Cardiac muscle cell (in vitro differentiated cells and primary cell): ENCODE data around the gene ZNF253. TPM values are rescaled to one million over a fixed set of nuclear protein-coding genes. Genes with fewer than 3 reads are reported as not detected.
"Not testable (repeated sequence)": the region's sequence is repeated elsewhere in the genome, so short reads cannot be mapped to it uniquely, and the experiment has no call there.

Experiments used
- DNase-seq, 2 donors: peaks; one replicate each; pipeline versions ENCODE4 v3.0.0 to v3.0.0-alpha.2; 2010 to 2017; ENCODE audit warnings: low read depth in 1 of 2, low spot score in 1 of 2
- H3K27ac ChIP-seq: fragments of 200-600 bp; sonication (generic); 2 replicates; pipeline ENCODE4 v1.5.1; 2016
- H3K27me3 ChIP-seq: fragments of 200-600 bp; sonication (generic); 2 replicates; pipeline ENCODE4 v1.6.0; 2016; ENCODE audit warnings: control low read depth
- H3K36me3 ChIP-seq: fragments of 200-600 bp; sonication (generic); 2 replicates; pipeline ENCODE4 v1.5.1; 2016; ENCODE audit warnings: control low read depth
- H3K4me1 ChIP-seq: fragments of 200-600 bp; sonication (generic); 2 replicates; pipeline ENCODE4 v1.8.1; 2017; ENCODE audit warnings: low read depth, mild to moderate bottlenecking, mixed run types
- H3K4me3 ChIP-seq: fragments of 200-600 bp; sonication (generic); 2 replicates; pipeline ENCODE4 v1.5.1; 2016; ENCODE audit warnings: mild to moderate bottlenecking
- H3K9me3 ChIP-seq: fragments of 200-600 bp; sonication (generic); 2 replicates; pipeline ENCODE4 v1.5.1; 2017; ENCODE audit warnings: low read depth, mild to moderate bottlenecking, control low read depth
- CTCF ChIP-seq: IDR thresholded peaks from 2 replicates; pipeline ENCODE4 v1.5.1; 2012; ENCODE audit warnings: low read depth, mild to moderate bottlenecking, low read length
- polyA plus RNA-seq: library from polyadenylated mRNA; unstranded; fragments of >200 nt; fragmentation: Nextera tagmentation; extraction: Ambion mirVana; gene quantifications from 2 replicates; pipeline ENCODE4 v1.2.1, GENCODE V29; 2016
- total RNA-seq: library from RNA; depleted of rRNA; stranded (reverse); fragments of >200 nt; gene quantifications from 2 replicates; pipeline ENCODE4 v1.2.3, GENCODE V29; 2016

Gene ZNF253
- total and polyA plus RNA-seq, 2 experiments from 2014 or later: 19.2 to 24.8 TPM

GRCh38 chr19:19823916-19824315, 41.8 kb upstream of the ZNF253 start:
- Histone ChIP-seq H3K4me3 (no peak overlapping the region), H3K27ac (no peak overlapping the region), H3K27me3 (no peaks in the 10 kb centered on the region), H3K9me3 (no peaks in the 10 kb centered on the region), H3K36me3 (no peaks in the 10 kb centered on the region), H3K4me1 (no peaks in the 10 kb centered on the region)
- TF ChIP-seq CTCF: no peak
- no peak for DNase-seq

- no peaks in the 10 kb centered on the region for H3K4me1 ChIP-seq
- H3K27ac ChIP-seq: no peak overlapping the region
- no peaks in the 10 kb centered on the region for H3K9me3 ChIP-seq
- DNase-seq: no peak
- no peak for TF ChIP-seq CTCF
- no peaks in the 10 kb centered on the region for H3K36me3 ChIP-seq
- H3K4me3 ChIP-seq: no peak overlapping the region
- no peaks in the 10 kb centered on the region for H3K27me3 ChIP-seq
These were observed 38.8 kb upstream of the ZNF253 start for GRCh38 chr19:19826875-19827274.

- no peak overlapping the region for H3K4me3 ChIP-seq
- no peak overlapping the region for H3K27ac ChIP-seq
- no peaks in the 10 kb centered on the region for H3K4me1 ChIP-seq
- no peaks in the 10 kb centered on the region for H3K36me3 ChIP-seq
- H3K9me3 ChIP-seq: no peaks in the 10 kb centered on the region
- no peak for DNase-seq
- no peak for TF ChIP-seq CTCF
- H3K27me3 ChIP-seq: no peaks in the 10 kb centered on the region
These were observed 30.1 kb upstream of the ZNF253 start for GRCh38 chr19:19835560-19836038.

GRCh38 chr19:19847781-19848180, 17.9 kb upstream of the ZNF253 start:
- Histone ChIP-seq H3K36me3 (no peaks in the 10 kb centered on the region), H3K9me3 (no peaks in the 10 kb centered on the region), H3K4me3 (no peak overlapping the region), H3K27ac (no peak overlapping the region), H3K4me1 (no peaks in the 10 kb centered on the region), H3K27me3 (no peaks in the 10 kb centered on the region)
- TF ChIP-seq CTCF: no peak
- DNase-seq: no peak

- Histone ChIP-seq H3K27me3 (no peaks in the 10 kb centered on the region), H3K4me1 (no peaks in the 10 kb centered on the region), H3K9me3 (no peaks in the 10 kb centered on the region), H3K27ac (no peak overlapping the region), H3K4me3 (no peak overlapping the region), H3K36me3 (no peaks in the 10 kb centered on the region)
- TF ChIP-seq CTCF: no peak
- DNase-seq: no peak
These were observed 16.6 kb upstream of the ZNF253 start for GRCh38 chr19:19849056-19849455.

- H3K36me3 ChIP-seq, H3K27ac ChIP-seq, H3K4me3 ChIP-seq, H3K4me1 ChIP-seq, H3K27me3 ChIP-seq, H3K9me3 ChIP-seq, DNase-seq: not testable (repeated sequence)
These were observed 13.9 kb upstream of the ZNF253 start for GRCh38 chr19:19851740-19852139.
